ENCODE data around the gene TRPM8. TPM values are rescaled to one million over a fixed set of nuclear protein-coding genes. Genes with fewer than 3 reads are reported as not detected.

Gene TRPM8
- total and polyA plus RNA-seq, 12 donors, result not detected

DNA sequence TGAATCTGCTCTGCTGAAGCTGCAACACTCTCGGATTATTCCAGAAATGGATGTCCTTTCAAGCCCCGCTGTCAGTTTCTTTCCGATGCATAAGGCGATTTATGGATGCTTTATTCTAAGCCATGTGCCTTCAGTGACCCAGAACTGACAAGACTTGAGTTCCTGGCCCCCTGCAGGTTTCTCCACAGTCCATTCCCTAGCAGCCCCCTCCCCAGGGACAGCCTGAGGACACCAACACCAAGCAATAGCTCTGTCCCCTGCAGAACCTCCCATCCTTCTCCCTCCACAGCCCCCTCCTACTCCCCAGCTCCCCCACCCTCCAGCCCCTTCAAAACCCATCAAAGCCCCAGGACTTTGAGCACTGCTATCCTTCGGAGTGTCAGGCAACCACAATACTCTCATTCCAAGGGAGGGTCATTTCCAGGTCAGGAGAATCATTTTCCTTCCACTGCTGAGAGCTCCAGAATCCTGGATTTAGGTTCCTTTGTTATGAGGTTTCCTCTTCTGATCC is 108.8 kb downstream of the TRPM8 start:
- Histone ChIP-seq H3K4me3 (no peak overlapping the region), H3K36me3 (no peaks in the 10 kb centered on the region), H3K27me3 (peaks cover 0 to 49% (median 8%) of the 10 kb centered on the region in 7 donors), H3K27ac (no peak overlapping the region), H3K4me1 (peaks cover 0 to 4% (median 0%) of the 10 kb centered on the region in 9 donors), H3K9me3 (peaks cover 0 to 12% (median 0%) of the 10 kb centered on the region in 11 donors)
- ATAC-seq (no peak), DNase-seq (no peak)
- WGBS, 2 donors, result 62 to 71% methylated on average over 5 of the region's 5 CpGs
- intact Hi-C loops (cut with DNase I), result no loop called here
- TF ChIP-seq, protein P1, sequence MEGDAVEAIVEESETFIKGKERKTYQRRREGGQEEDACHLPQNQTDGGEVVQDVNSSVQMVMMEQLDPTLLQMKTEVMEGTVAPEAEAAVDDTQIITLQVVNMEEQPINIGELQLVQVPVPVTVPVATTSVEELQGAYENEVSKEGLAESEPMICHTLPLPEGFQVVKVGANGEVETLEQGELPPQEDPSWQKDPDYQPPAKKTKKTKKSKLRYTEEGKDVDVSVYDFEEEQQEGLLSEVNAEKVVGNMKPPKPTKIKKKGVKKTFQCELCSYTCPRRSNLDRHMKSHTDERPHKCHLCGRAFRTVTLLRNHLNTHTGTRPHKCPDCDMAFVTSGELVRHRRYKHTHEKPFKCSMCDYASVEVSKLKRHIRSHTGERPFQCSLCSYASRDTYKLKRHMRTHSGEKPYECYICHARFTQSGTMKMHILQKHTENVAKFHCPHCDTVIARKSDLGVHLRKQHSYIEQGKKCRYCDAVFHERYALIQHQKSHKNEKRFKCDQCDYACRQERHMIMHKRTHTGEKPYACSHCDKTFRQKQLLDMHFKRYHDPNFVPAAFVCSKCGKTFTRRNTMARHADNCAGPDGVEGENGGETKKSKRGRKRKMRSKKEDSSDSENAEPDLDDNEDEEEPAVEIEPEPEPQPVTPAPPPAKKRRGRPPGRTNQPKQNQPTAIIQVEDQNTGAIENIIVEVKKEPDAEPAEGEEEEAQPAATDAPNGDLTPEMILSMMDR (IDR thresholded peaks at IDR 0.05), result no peak

DNA sequence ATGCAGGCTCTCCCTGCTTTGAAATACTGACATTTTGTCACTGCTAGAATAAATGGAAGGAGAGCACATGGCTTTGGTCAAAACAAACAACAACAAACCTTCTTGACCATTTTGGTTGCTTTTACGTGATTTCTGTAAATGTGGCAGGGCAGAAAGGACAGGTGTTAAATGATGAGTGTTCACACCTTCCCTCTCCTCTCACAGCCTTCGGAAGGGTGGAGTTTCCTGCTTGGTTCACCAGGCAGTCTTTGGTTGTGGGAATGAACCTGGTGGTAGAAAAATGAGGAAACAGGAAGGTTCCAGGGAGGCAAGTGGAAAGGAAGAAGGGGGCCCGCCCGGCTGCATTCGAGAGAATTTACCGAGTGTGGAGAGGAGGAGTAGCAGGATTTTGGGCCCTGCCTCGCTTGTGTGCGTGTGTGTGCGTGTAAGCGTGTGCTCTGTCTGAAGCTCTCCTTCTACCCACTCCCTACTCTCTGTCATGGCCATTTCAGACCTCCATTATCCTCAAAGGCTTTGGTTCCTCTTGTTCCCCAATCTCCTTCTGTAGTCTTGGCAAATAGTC is 109.6 kb downstream of the TRPM8 start:
- Histone ChIP-seq H3K4me3 (no peak overlapping the region), H3K4me1 (peaks cover 0 to 10% (median 0%) of the 10 kb centered on the region in 9 donors), H3K36me3 (no peaks in the 10 kb centered on the region), H3K27ac (no peak overlapping the region), H3K27me3 (peaks cover 0 to 47% (median 11%) of the 10 kb centered on the region in 7 donors), H3K9me3 (peaks cover 0 to 12% (median 0%) of the 10 kb centered on the region in 11 donors)
- TF ChIP-seq, protein P1 (IDR thresholded peaks at IDR 0.05), result no peak
- intact Hi-C loops (cut with DNase I), result no loop called here
- no peak for DNase-seq
- WGBS, 2 donors, result 61 to 66% methylated on average over 10 of the region's 10 CpGs
- no peak for ATAC-seq

DNA sequence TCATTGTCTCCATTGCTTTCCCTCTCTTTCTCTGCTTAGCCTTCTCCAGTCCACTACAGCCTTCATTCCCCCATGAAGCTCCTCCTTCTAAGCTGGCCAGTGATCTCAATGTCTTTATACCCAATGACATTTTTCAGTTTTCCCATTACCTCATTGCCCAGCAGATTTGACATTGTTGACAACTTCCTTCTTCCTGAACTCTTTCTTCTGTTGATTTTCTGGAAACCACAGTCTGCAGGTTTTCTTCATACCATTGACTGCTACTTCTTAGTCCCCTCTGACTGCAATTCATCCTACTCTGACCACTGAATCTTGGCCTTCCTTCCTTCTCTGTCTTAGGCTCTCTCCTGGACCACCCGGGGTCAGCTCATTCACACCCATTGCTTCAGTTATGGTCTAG is 110.5 kb downstream of the TRPM8 start:
- no peak overlapping the region for H3K4me3 ChIP-seq
- H3K27ac ChIP-seq, result no peak overlapping the region
- intact Hi-C loops (cut with DNase I), result no loop called here
- H3K4me1 ChIP-seq, result peaks cover 0 to 11% (median 0%) of the 10 kb centered on the region in 9 donors
- H3K27me3 ChIP-seq, result peaks cover 0 to 42% (median 11%) of the 10 kb centered on the region in 7 donors
- TF ChIP-seq, protein P1 (IDR thresholded peaks at IDR 0.05), result no peak
- no peaks in the 10 kb centered on the region for H3K36me3 ChIP-seq
- ATAC-seq (no peak), DNase-seq (no peak)
- 92 to 100% methylated on average over 1 of the region's 1 CpG for WGBS, 2 donors
- peaks cover 0 to 11% (median 0%) of the 10 kb centered on the region in 11 donors for H3K9me3 ChIP-seq

DNA sequence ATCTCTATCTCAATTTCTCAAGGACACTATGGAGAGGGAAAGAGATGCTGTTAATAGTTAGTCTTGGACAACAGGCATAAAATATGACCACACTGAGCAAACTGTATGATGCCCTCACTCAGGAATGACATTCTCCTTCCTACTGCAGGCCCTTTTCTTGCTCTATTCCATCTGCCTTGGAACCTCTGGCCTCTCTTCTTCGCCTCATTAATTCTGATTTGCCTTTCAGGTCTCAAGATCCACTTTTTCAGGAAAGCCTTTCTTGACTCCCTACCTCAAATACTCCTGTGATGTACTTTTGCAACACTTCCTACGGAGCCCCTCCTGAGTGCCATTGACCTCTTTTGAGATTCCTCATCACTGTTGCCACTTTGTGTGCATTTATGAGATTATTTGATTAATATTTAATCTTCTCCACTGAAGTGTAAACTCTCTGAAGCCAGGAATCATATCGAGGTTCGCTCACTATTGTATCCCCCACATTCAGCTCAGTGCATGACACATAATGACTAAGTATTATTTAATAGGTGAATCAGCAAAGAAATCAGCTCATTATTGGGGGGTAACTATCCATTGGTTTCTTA is 112.1 kb downstream of the TRPM8 start:
- intact Hi-C loops (cut with DNase I), result no loop called here
- H3K9me3 ChIP-seq, result peaks cover 0 to 18% (median 9%) of the 10 kb centered on the region in 11 donors
- ATAC-seq (no peak), DNase-seq (no peak)
- TF ChIP-seq, protein P1 (IDR thresholded peaks at IDR 0.05), result no peak
- H3K4me1 ChIP-seq, result peaks cover 0 to 11% (median 0%) of the 10 kb centered on the region in 9 donors
- WGBS, 2 donors, result 76 to 85% methylated on average over 4 of the region's 4 CpGs
- no peaks in the 10 kb centered on the region for H3K36me3 ChIP-seq
- H3K27me3 ChIP-seq, result peaks cover 0 to 42% (median 11%) of the 10 kb centered on the region in 7 donors
- H3K4me3 ChIP-seq, result no peak overlapping the region
- H3K27ac ChIP-seq, result no peak overlapping the region

Data from heart right ventricle (tissue), 16 donors.